GM23248 (cell line): ENCODE measurements around the gene ZCCHC2. TPM values are rescaled to one million over a fixed set of nuclear protein-coding genes. Genes with fewer than 3 reads are reported as not detected.

ENCODE experiments used
- DNase-seq: peaks from one replicate; pipeline ENCODE4 v3.0.0-alpha.2; 2015
- H2AFZ ChIP-seq: fragments of 200-600 bp; sonication (generic); 2 replicates; pipeline ENCODE4 v1.6.1; 2016; ENCODE audit warnings: antibody characterized with exemption
- H3F3A ChIP-seq: fragments of 200-600 bp; sonication (generic); 2 replicates; pipeline ENCODE4 v1.6.1; 2016; ENCODE audit warnings: mild to moderate bottlenecking, antibody characterized with exemption, mixed run types; ENCODE audit not compliant: insufficient read depth
- H3K27ac ChIP-seq: fragments of 200-600 bp; sonication (generic); 2 replicates; pipeline ENCODE4 v1.5.1; 2016; ENCODE audit warnings: mild to moderate bottlenecking
- H3K27me3 ChIP-seq: fragments of 200-600 bp; sonication (generic); replicated peaks from 2 replicates; pipeline ENCODE4 v1.6.1; 2016; ENCODE audit warnings: mild to moderate bottlenecking; ENCODE audit not compliant: insufficient read depth
- H3K36me3 ChIP-seq: fragments of 200-600 bp; sonication (generic); 2 replicates; pipeline ENCODE4 v1.6.1; 2016; ENCODE audit warnings: low read depth, mild to moderate bottlenecking
- H3K4me1 ChIP-seq: fragments of 200-600 bp; sonication (generic); 2 replicates; pipeline ENCODE4 v1.6.1; 2016; ENCODE audit warnings: mild to moderate bottlenecking; ENCODE audit not compliant: insufficient read depth
- H3K4me2 ChIP-seq: fragments of 200-600 bp; sonication (generic); one replicate; pipeline ENCODE4 v1.6.1; 2016; ENCODE audit warnings: mild to moderate bottlenecking; ENCODE audit not compliant: unreplicated experiment
- H3K4me3 ChIP-seq: fragments of 200-600 bp; sonication (generic); 2 replicates; pipeline ENCODE4 v1.5.1; 2016; ENCODE audit warnings: mild to moderate bottlenecking
- H3K79me2 ChIP-seq: fragments of 200-600 bp; sonication (generic); 2 replicates; pipeline ENCODE4 v1.6.1; 2016; ENCODE audit warnings: mild to moderate bottlenecking; ENCODE audit not compliant: insufficient read depth
- H3K9ac ChIP-seq: fragments of 200-600 bp; sonication (generic); 2 replicates; pipeline ENCODE4 v1.6.1; 2016; ENCODE audit warnings: mild to moderate bottlenecking
- H3K9me2 ChIP-seq: fragments of 200-600 bp; sonication (generic); 2 replicates; pipeline ENCODE4 v1.6.1; 2016; ENCODE audit warnings: mixed run types, mild to moderate bottlenecking, moderate library complexity; ENCODE audit not compliant: insufficient read depth
- H3K9me3 ChIP-seq: fragments of 200-600 bp; sonication (generic); one replicate; pipeline ENCODE4 v1.6.1; 2017; ENCODE audit warnings: low read depth
- H4K20me1 ChIP-seq: fragments of 200-600 bp; sonication (generic); 2 replicates; pipeline ENCODE4 v1.6.0; 2016; ENCODE audit not compliant: insufficient read depth
- EZH2 ChIP-seq: fragments of 200-600 bp; sonication (generic); IDR thresholded peaks from 2 replicates; pipeline ENCODE4 v1.6.1; 2018; ENCODE audit warnings: antibody characterized with exemption, mild to moderate bottlenecking; ENCODE audit not compliant: insufficient read depth, poor library complexity, severe bottlenecking
- EZH2phosphoT487 ChIP-seq: fragments of 200-600 bp; sonication (generic); IDR thresholded peaks from 2 replicates; pipeline ENCODE4 v1.6.1; 2018; ENCODE audit warnings: antibody characterized with exemption, moderate library complexity, mild to moderate bottlenecking, low read depth; ENCODE audit not compliant: insufficient read depth
- WGBS, 2 experiments: methylation state at CpG; one replicate each; pipeline ENCODE4 v1.1.6; 2015 to 2017; ENCODE audit warnings: low lambda C conversion rate in 2 of 2, low coverage in 1 of 2; ENCODE audit errors: missing lambda C conversion rate in 2 of 2; 5-methylcytosine and 5-hydroxymethylcytosine counted together
- in situ Hi-C: fragments of 300-500 bp; cut with MboI; formaldehyde crosslinking; loops from 2 replicates; pipeline ENCODE4 v1.15.0; 2020
- polyA plus RNA-seq: library from polyadenylated mRNA; unstranded; fragments of >200 nt; fragmentation: Nextera tagmentation; extraction: Ambion mirVana; gene quantifications from 2 replicates; pipeline ENCODE4 v1.2.1, GENCODE V29; 2016
- total RNA-seq: library from RNA; depleted of rRNA; stranded (reverse); fragments of >200 nt; shearing (Covaris generic); gene quantifications from 2 replicates; pipeline ENCODE4 v1.2.3, GENCODE V29; 2014

Gene ZCCHC2
- total and polyA plus RNA-seq, 2 experiments from 2014 or later, result 0.81 to 1.7 TPM

GRCh38 chr18:62566199-62566598, 43.4 kb downstream of the ZCCHC2 start:
- H2AFZ ChIP-seq, result no peak overlapping the region
- peak; percentile 39 for DNase-seq
- no peak overlapping the region for H3K4me3 ChIP-seq
- H3K9me3 ChIP-seq, result no peaks in the 10 kb centered on the region
- H3K4me2 ChIP-seq, result no peak overlapping the region
- no peaks in the 10 kb centered on the region for H3K9me2 ChIP-seq
- no peaks in the 10 kb centered on the region for H3K27me3 ChIP-seq
- H3K36me3 ChIP-seq, result peaks cover 45% of the 10 kb centered on the region
- no peaks in the 10 kb centered on the region for H3F3A ChIP-seq
- no peaks in the 10 kb centered on the region for H4K20me1 ChIP-seq
- 56 to 64% methylated on average over 5 of the region's 5 CpGs for WGBS, 2 experiments
- H3K4me1 ChIP-seq, result no peaks in the 10 kb centered on the region
- H3K9ac ChIP-seq, result no peak overlapping the region
- TF ChIP-seq EZH2phosphoT487 (no peak), EZH2 (no peak)
- H3K79me2 ChIP-seq, result no peaks in the 10 kb centered on the region
- no peak overlapping the region for H3K27ac ChIP-seq
- in situ Hi-C loops, result loop anchor here (25.0 kb wide), 1 partner anchor 379 kb away; the partner anchor contains the start of genes PIGN and RELCH

DNA sequence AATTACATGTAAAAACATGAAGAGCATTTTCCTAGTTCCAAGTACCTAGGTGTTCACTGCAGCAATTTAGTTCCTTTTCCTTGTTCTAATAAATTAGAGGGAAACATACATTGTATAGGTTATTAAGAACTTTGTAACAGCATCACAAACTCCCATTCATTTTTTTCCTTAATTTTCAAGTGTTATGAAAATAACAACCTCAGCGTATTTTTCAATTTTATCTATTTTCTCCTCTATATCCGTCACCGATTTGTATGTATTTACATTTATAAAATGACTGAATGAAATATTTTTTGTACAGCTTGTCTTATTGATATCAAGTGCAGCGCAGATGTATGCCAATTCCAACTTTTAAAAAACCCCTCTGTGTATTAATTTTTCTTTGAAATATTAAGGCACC, 44.0 kb downstream of the ZCCHC2 start:
- in situ Hi-C loops, result loop anchor here (25.0 kb wide), 1 partner anchor 380 kb away; the partner anchor contains the start of genes PIGN and RELCH
- Histone ChIP-seq H2AFZ (no peak overlapping the region), H3K9ac (no peak overlapping the region), H3K27me3 (no peaks in the 10 kb centered on the region), H3F3A (no peaks in the 10 kb centered on the region), H3K79me2 (no peaks in the 10 kb centered on the region), H3K9me3 (no peaks in the 10 kb centered on the region), H3K27ac (no peak overlapping the region), H3K36me3 (peaks cover 45% of the 10 kb centered on the region), H3K4me2 (no peak overlapping the region), H3K4me1 (no peaks in the 10 kb centered on the region), H3K9me2 (no peaks in the 10 kb centered on the region), H4K20me1 (no peaks in the 10 kb centered on the region), H3K4me3 (no peak overlapping the region)
- TF ChIP-seq EZH2phosphoT487, result no peak
- no peak for TF ChIP-seq EZH2
- 99% methylated on average over 4 of the region's 4 CpGs for WGBS, 2 experiments
- no peak for DNase-seq

DNA sequence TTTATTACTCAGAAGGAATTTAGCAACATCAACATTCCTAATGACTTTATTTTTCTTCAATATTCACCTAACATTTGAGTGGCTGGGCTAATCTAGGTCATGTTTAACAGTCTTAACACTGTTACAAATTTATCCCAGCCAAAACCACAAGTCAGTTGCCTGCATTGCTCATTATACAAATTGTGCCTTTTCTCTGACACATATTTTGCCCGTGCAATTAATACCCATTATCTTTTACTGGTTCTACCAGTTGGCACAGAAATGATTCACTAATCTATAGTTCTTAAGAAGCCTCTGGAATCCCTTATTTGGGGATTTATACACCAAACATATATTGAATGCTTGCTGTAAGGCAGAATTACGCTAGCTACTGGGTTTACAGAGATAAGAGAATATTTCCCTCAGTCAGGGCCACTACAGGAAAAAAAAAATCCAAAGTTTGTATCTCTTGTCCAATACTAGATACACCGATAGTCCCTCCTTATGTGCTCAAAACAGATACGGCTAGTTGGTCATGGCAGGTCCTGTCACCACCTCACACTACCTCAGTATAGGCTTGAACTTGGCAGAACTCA, 46.3 kb downstream of the ZCCHC2 start:
- no peaks in the 10 kb centered on the region for H3K9me3 ChIP-seq
- H3K9me2 ChIP-seq, result no peaks in the 10 kb centered on the region
- no peaks in the 10 kb centered on the region for H3K27me3 ChIP-seq
- H2AFZ ChIP-seq, result no peak overlapping the region
- H3K9ac ChIP-seq, result no peak overlapping the region
- no peak overlapping the region for H3K4me3 ChIP-seq
- no peak overlapping the region for H3K27ac ChIP-seq
- no peak for DNase-seq
- peaks cover 34% of the 10 kb centered on the region for H3K36me3 ChIP-seq
- no peaks in the 10 kb centered on the region for H3K79me2 ChIP-seq
- H3K4me1 ChIP-seq, result no peaks in the 10 kb centered on the region
- in situ Hi-C loops, result loop anchor here (25.0 kb wide), 1 partner anchor 382 kb away; the partner anchor contains the start of genes PIGN and RELCH
- H4K20me1 ChIP-seq, result no peaks in the 10 kb centered on the region
- no peaks in the 10 kb centered on the region for H3F3A ChIP-seq
- 85 to 86% methylated on average over 4 of the region's 4 CpGs for WGBS, 2 experiments
- no peak overlapping the region for H3K4me2 ChIP-seq
- TF ChIP-seq EZH2phosphoT487 (no peak), EZH2 (no peak)

DNA sequence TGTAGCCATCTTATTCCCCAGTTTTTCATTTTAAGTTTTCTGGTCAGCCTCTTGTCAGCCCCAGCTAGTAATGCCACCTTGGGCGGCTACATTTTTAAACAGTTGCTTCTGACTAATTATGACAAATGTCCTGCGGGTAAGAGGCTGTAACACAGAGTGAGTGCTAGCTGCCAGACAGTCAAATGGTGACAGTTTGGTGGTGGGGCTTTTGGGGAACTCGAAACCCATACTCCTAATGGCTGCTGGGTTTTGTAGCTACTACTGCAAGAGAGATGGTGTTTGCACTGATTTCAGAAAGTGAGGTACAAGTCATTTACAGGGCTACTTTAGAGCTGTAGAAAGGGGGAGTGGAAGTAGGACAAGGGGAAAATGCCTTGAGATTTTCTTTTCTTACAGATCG, 48.2 kb downstream of the ZCCHC2 start:
- Histone ChIP-seq H3K79me2 (no peaks in the 10 kb centered on the region), H3K4me3 (no peak overlapping the region), H3K27ac (no peak overlapping the region), H3F3A (no peaks in the 10 kb centered on the region), H3K9me3 (no peaks in the 10 kb centered on the region), H3K27me3 (no peaks in the 10 kb centered on the region), H3K4me1 (no peaks in the 10 kb centered on the region), H3K4me2 (no peak overlapping the region), H3K9ac (no peak overlapping the region), H3K9me2 (no peaks in the 10 kb centered on the region), H4K20me1 (no peaks in the 10 kb centered on the region), H2AFZ (no peak overlapping the region), H3K36me3 (peaks cover 26% of the 10 kb centered on the region)
- WGBS, 2 experiments, result 71 to 73% methylated on average over 4 of the region's 4 CpGs
- in situ Hi-C loops, result loop anchor here (25.0 kb wide), 1 partner anchor 384 kb away; the partner anchor contains the start of genes PIGN and RELCH
- no peak for DNase-seq
- TF ChIP-seq EZH2phosphoT487 (no peak), EZH2 (no peak)

DNA sequence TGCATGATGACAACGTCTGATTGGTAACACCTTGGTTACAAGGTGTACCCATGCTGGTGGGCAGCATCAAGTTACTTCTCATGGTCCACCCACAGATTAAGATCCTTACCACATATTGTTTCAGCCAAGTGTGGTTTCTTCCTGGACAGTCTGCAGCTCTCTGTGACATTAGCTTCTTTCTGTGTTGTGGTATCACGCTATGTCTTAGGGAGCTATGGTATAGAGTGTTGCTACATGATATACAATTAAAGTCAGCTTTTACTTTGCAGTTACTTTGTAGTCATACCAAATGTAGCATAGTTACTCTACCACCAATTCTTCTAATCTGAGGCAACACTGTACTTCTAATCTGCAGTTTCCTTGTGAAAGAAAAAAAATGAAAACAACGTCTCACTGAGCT, 48.8 kb downstream of the ZCCHC2 start:
- no peak for DNase-seq
- Histone ChIP-seq H3F3A (no peaks in the 10 kb centered on the region), H3K4me3 (no peak overlapping the region), H3K27ac (no peak overlapping the region), H4K20me1 (no peaks in the 10 kb centered on the region), H3K79me2 (no peaks in the 10 kb centered on the region), H3K9ac (no peak overlapping the region), H2AFZ (no peak overlapping the region), H3K9me2 (no peaks in the 10 kb centered on the region), H3K4me1 (no peaks in the 10 kb centered on the region), H3K9me3 (no peaks in the 10 kb centered on the region), H3K27me3 (no peaks in the 10 kb centered on the region), H3K36me3 (peaks cover 23% of the 10 kb centered on the region), H3K4me2 (no peak overlapping the region)
- WGBS, 2 experiments, result 96 to 97% methylated on average over 3 of the region's 3 CpGs
- in situ Hi-C loops, result loop anchor here (25.0 kb wide), 1 partner anchor 384 kb away; the partner anchor contains the start of genes PIGN and RELCH
- no peak for TF ChIP-seq EZH2phosphoT487
- no peak for TF ChIP-seq EZH2
